ENCODE data around the gene PTPRG.

The PTPRG gene

DNA sequence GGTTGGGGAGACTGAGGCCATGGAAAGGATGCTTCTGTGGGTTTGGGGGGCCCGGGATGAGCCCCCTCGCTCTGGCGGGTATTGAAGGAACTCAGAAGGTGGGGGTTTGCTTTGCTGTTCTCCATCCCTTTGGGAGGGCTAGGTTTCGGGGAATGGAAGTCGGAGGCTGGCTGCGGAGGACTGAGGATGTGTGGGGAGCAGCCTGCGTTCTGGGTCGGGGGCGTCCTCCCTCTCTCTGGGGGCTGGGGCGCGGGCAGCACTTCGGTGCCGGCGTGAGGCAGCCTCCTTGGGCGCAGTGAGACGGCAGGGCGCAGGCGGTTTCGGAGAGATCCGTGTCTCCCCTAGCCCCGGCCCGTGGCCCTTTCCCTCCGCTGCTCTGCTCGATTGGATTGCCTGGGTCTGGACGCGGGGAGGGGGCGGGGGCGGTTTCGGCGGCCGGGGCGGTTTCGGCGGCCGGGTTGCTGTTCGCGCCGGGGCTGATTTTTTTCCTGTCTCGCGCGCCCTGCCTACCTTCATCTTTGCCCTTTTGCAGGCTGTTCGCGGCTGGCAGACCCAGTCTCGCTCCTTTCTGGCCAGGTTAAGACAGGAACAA, 1.4 kb downstream of the PTPRG start:
- no peak for DNase-seq (ENCODE audit: low read depth)

DNA sequence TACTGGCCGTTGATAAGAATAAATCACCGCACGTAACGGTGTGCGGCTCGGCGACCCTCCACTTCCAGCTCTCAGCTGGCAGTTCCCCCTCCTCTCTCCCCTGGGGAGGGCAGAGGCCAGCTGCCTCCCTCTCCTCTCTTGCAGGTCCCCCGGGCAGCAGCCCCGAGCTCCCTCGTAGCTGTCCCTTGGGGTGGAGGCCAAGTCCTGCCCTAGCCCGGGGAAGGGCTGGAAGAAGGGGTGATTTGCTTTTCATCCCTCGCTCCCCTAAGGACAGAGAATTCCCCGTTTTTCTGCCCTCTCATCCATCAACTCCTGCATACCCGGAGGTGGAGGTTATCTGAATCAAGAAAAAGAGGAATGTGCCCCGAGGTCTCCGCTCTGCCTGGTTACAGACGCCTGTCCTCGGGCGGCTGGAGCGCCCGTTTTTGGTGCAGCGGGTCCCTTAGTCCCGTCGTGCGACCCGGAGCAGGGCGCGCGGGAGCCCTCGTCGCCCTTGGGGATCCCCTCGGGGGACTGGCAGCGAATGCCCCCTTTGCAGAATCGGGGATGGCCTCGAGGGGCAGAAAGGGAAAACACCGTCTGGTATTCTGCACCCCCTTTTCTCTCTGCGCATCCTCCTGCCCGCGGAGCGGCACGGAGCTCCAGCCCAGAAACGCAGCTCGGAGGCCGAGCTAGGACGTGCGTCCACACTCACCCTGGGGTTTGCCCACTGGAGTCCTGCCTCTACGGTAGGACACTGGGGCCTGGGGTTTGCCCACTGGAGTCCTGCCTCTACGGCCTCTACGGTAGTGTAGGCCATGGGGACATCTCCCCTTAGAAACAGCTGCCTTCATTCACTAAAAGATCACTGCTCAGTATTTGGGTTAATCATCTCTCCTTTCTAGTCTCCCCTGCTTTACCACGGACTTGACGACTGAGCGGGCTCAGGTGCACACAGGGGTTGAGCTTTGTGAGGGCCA, 2.2 kb downstream of the PTPRG start:
- no peak for DNase-seq (ENCODE audit: low read depth)

DNA sequence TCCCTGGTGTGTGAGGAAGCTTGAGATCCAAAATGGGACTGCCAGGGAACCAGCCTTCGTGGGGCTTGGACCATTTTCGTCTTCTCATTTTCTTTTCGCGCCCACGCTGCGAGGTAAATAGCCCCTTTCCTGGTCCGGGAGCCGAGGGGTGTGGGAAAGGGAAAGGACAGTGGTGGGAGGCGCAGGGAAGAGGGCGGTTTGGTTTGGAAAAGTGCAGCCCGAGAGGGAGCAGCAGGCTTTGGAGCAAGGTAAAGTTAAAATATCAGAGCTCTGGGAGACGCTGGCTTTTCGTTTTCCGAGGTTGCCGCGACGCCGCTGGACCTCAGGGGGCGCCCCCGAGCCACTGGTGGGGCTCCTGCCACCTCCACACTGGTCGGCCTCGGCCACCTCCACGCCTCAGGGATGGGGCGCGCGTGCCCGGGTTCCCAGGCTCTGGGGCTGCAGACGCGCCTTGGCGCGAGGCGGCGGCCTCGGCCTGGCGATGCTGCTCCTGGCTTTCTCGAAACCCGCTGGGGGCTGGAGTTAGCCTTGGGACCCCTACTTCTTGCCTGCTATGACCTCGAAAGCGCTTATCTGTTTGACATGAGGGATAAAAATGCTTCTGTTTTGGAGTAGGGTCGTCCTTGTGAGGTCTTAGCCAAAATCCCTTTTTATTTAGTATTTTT, 3.2 kb downstream of the PTPRG start:
- DNase-seq (ENCODE audit: low read depth), result no peak

DNA sequence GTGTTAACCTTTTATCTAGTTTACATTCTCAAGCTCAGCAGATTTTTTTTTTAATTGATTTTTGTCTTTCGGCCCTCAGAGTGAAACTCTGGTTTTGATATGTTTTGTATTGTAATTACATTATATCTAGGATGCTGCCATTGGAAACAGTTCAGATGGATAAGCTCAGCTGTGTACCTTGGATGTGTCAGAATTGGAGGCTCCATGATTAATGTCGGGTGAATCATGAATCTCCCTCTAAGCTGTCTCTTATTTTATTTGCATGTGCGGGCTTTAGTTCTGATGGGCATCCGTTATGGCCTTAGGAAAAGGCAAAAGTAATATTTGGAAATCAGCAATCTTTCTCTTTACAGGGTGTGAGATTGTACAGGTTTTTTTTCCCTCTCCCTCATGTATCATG, 4.2 kb downstream of the PTPRG start:
- DNase-seq (ENCODE audit: low read depth), result no peak

DNA sequence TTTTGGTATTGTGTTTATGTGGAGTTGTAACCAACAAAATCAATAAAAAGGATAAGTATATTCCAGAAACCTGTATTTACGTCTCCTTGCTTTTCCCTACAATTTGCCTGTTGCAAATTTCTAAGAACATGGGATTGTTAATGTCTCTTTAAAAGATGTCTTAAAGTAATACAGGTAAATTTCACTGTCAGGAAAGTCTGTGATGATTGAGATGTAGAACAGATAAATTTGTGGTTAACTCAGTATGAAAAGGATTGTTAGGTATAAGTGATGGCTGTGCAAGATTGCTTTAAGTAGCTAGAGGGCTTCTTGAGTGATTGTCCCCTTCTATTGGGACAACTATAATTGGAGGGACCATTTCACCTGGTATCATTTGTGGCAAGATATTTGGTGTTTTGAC, 6.8 kb downstream of the PTPRG start:
- DNase-seq (ENCODE audit: low read depth), result no peak

DNA sequence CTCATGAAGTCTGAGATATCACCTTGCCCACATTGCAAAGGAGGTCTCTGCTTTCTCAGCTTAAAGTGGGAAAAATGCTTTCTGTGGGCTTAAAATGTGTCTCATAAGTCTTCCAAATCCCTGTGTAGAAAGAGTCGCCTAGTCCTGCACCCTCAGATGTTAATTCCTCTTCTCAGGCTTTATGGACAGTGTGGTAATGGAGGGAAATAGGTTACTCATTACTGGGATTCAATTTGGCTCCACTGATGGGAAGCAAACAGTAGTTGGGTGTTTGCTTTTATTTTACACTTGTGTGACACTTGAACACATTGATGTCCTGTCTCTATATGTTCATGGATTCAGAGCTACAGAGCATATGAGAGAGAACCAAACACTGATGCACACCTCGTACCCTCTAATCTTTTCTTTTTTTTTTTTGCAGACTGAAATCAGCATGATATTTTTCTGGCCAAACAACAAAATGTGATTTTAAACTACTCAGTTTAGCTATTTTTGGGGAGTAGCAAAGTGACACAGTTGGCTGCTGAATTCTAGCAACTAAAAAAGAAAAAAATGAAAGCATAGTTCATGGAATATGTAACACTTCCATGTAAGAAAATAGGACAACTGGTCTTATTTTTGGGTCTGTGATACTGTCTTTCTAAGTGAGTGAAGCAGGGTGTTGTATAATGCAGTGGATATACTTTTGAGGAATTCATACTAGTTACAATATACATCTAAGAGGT, 8.6 kb downstream of the PTPRG start:
- DNase-seq (ENCODE audit: low read depth), result no peak

DNA sequence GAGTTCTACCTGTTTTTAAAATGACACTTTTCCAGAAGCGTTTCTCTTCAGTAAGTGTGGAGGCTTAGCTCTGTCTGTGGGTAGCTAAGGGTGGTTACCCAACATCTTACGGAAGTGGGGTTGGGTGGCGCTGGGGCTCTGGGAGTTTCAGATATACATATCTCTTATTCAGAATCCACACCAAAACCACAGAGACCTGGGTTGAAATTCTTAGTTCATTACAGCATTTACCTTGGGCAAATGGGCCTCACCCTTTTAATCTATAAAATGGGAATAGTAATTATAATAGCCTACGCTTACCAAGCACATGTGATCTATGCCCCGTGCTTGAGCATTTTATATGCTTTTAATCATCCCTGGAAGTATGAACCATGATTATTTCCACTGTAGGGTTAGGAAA, 9.4 kb downstream of the PTPRG start:
- no peak for DNase-seq (ENCODE audit: low read depth)

DNA sequence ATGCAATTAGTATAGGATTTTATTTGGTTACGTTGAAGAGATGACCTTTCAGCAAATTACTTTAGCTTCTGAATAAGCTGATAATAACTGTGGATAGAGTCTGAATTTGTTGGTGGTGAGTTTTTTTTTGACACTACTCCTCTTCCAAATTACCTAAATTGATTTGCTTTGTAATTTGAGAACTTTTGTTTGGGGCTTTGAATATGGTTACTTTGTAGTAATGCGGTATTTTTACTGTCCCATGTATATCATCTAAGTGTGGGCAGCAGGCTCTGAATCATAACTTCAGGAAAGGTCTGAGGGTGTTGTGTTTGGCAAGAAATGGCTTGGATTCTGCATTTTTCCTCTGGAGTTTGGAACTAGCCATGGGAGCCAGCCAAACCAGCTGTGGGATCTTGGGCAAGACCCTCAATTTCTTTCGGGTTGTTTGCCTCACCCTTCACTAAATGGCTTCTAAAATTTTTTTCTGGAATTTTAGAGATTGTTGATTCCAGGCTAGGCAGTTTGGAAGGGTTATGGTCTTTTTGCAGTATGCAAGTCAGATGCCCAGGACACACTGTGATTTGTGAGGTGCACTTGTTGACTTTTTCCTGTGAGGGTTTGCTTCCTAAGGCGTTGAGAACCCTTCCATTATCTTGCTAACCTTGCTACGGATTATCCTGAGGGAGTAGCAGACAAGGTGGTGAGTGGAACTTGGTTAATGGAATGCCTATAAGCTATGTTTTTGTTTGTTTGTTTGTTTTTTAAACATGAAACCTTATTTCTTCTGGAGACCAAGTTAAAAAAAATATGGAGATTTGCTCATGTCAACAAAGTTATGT, 10.4 kb downstream of the PTPRG start:
- no peak for DNase-seq (ENCODE audit: low read depth)

DNA sequence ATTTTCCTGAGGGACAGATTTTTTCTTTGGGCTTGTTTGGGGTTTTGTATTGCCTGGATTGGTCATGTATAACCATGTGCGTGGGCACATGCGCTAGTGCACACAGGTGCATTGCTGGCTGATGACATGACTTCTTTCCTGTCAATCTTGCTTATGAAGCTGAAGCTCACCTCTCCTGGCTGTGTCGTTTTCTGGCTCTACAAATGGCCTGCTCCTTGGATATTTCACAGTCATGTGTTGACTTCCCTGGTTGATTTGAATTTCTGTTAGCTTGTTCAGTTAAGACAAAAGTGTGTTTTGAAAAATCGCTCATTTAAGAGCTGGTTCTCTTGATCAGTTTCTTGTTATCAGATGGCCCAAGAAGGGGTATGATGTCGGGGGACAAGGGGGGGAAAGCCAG, 11.5 kb downstream of the PTPRG start:
- no peak for DNase-seq (ENCODE audit: low read depth)

DNA sequence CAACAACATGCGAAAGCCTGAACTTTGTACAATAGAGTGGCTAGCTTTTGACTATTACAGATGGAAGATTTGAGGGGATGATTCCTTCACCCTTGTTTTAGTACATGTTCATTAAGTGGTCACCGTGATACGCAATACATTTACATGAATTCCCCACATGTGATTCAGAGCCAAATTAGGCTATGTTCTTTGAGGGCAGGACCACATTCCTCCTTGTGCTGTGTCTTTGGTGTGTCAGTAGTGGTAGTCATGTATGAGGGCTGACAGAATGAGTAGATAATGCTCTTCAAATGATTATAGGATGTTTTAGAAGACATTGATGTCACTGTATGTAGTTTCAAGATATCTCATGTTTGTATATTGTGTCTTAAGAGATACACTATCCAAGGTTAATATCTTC, 12.1 kb downstream of the PTPRG start:
- no peak for DNase-seq (ENCODE audit: low read depth)

DNA sequence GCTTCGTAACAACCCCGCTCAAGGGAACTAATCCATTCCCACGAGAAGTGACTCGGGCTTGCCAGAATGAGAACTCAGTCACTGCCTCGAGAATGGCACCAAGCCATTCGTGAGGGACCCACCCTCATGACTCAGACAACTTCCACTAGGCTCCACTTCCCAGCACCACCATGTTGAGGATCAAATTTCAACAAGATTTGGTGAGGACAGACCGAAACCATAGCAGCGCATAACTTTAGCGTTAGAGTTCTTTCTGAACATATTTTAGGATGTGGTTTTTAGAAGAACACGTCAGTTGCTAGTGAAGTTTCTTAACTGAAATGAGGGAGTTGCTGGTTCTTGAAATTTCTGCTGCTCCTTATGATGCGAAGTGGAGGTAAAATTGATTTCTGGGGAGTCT, 13.5 kb downstream of the PTPRG start:
- DNase-seq (ENCODE audit: low read depth), result no peak

DNA sequence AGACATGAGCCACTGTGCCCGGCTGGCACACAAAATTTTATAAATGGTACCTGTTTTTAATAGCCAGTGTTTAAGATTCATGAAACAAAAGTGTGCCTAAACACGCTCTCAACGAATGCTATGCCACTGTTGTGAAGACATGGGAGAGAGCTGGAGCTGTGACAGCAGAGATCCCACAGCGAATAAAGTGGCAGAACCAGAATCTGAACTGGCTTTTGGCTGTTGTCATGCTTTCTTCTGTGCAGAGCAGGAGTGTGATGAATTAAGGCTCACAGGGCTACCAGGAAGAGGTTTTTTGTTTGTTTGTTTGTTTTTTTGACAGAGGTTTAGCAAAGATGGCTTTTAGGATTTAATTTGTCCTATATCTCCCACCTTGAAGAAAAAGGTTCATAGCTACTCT, 14.5 kb downstream of the PTPRG start:
- DNase-seq (ENCODE audit: low read depth), result no peak

DNA sequence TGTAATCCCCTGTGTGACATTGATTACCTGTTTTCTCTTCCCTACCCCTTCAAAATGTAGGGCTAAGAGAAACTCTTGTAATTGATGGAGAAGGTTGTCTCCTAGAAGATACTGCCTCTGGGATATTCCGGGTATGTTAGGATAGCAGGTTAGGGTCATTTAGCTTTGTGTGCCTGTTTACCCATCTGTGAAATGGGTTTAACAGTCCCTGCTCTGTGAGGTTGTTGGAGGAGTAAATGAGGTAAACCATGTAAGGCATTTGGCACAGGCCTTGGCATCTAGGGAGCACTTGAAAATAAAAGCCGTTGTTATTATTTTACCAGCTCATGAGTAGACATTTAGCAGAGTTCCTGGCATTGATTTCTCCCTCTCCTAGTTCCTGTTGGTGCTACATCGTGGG, 16.4 kb downstream of the PTPRG start:
- no peak for DNase-seq (ENCODE audit: low read depth)

DNA sequence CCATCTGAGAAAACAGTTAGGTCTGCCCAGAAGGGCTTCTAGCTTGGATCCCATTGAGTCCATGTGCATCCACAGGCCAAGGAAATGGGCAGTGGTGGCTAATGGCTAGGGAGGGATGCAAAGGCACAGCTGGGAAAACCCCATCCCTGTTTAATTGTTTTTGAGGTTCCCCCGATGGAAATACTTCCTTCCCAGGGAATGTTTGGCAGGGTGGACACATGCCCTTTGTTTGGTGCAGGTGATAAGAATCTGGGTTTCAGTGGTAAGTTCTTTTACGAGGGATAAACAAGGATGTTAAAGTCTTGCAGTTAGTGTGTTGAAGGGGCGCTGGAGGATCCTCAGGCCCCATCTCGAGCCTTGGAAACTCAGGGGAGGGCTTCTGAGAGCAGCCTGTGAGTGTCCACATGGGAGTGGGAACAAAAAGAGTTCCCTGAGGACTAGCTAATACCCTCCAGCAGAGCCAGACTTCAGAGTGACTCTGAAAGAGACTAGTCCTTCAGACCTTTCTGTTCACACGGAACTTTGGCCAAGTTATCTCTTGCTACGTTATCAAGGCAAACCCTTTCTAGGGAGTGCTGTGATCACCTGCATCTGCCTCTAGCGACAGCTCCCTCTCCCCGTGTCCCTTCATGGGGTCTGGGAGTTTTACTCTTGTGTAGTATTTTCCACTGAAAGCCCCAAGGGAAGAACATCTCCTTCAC, 17.4 kb downstream of the PTPRG start:
- DNase-seq (ENCODE audit: low read depth), result no peak

DNA sequence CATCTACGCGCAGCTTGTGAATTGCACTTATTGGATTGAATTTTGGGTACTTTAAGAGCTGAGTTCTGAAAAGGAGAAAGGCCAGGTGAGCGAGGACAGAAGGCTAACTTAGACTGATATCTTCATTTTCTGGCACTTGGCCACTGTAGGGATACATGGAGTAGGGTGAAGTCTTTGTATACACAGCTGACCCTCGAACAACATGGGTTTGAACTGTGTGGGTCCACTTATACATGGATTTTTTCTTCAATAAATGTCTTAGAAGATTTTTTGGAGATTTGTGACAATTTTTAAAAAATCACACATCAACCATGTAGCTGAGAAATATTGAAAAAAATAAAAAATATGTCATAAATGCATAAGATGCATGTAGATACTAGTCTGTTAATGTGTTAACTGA, 18.3 kb downstream of the PTPRG start:
- no peak for DNase-seq (ENCODE audit: low read depth)

DNA sequence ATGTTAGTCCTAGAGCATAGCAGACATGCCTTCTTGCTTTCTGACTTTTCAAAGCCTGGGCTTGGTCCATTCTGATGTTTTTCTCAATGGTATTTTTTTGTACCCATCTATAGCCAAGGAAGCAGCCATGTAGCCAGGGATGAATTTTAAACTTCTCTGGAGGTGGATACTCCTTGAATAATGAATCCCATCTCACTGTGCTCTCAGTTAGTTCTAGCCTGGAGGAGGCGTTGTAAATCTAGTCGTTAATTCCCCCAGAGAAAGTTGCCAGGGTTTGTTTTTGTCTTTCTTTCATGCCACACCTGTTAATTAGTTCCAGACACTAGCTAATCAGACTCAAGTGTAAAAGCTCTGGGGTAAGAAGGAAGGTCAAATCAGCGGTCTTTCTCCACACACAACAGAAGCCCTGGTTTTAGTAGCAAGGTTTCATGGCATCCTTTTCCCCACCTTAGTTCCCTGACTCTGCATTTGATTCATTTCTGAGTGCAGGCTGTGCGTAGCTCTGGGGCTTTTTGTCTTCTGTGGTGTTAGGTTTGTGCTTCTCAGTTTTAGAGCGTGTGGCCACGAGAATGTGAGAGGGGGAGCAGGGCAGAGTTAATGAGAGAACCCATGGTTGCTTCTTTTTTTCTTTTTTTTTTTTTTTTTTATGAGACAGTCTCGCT, 19.7 kb downstream of the PTPRG start:
- DNase-seq (ENCODE audit: low read depth), result no peak

DNA sequence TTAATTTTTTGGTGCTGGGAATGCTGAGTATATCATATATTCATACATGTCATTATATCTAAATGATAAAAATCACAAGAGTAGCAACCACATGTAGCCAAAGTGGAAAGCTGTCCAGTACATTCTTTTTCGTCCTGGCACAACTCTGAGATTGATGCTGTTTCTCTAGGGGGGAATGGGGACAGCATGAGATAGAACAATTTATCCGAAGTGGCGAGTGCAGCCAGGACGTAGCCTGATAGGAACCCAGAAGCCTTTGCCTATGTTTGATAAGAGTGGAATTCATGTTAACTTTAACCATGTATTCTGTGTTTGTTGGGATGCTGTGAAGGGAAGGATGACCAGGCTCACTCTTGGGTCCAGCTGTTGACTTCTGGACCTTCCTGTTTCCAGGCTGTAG, 20.9 kb downstream of the PTPRG start:
- no peak for DNase-seq (ENCODE audit: low read depth)

DNA sequence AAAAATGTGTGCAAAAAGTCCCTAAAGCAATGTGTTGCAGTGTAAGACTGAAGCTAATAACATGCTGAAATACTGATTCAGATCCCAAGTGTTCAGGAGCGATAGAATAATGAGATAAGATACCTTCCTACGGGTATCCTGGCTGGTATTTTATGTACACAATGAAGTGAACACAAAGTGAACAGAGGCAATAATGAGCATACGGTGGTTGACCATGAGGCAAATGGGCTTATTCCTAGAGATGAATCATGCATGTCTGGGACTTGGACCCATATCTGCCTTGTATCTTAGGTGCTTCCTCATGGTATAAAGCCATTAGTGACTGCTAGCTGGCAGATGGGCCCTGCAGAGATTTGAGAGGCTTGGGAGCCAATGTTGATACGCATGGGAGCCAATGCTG, 21.5 kb downstream of the PTPRG start:
- DNase-seq (ENCODE audit: low read depth), result no peak

DNA sequence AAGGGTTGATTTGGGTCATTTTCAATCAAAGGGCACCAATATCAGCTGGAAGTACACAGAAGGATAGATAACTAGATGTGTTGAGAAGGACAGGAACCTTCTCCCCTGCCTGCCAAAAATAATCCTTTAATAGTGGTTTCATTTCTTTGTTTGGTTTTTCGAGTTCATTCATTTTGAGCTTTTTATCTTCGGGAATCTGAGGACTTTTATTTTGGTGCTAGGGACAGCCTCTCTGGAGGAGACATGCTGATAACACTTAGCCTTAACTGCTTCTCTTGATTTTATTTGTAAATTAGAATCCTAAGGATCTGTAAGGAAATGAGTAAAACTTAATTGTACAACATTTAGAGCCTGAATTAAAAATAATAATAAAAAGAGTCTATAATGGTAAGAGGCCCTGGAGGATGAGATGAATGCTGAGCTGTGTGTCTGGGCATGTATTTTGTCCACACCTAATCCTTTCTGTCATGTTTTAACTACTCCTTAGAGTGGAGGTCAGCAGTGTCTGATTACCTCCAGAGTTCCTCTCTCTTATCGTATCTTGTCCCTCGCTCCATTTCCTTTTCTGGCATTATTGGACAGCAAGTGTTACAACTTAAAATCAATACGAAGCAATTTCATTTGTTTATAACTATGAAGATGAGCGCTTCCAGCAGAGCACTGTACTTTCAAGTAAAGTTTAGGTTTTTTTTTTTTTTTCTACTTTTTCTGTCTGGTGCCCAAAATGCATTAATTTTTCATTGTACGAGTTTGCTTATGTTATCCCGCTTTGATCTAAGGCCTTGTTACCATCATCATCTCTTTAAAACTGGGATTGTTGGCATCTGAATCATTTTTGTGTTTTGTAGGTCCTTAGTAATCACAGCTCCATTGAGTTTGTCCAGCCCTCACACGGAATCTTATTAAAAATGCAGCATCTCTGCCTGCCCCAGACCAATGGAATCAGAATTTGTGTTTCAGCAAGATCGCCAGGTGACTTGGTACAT, 22.8 kb downstream of the PTPRG start:
- DNase-seq (ENCODE audit: low read depth), result no peak
